Measurements from ENCODE around the gene TOX2. TPM values are rescaled to one million over a fixed set of nuclear protein-coding genes. Genes with fewer than 3 reads are reported as not detected.

Gene TOX2
- total RNA-seq, 1 experiment from 2014 or later = 0.18 TPM

DNA sequence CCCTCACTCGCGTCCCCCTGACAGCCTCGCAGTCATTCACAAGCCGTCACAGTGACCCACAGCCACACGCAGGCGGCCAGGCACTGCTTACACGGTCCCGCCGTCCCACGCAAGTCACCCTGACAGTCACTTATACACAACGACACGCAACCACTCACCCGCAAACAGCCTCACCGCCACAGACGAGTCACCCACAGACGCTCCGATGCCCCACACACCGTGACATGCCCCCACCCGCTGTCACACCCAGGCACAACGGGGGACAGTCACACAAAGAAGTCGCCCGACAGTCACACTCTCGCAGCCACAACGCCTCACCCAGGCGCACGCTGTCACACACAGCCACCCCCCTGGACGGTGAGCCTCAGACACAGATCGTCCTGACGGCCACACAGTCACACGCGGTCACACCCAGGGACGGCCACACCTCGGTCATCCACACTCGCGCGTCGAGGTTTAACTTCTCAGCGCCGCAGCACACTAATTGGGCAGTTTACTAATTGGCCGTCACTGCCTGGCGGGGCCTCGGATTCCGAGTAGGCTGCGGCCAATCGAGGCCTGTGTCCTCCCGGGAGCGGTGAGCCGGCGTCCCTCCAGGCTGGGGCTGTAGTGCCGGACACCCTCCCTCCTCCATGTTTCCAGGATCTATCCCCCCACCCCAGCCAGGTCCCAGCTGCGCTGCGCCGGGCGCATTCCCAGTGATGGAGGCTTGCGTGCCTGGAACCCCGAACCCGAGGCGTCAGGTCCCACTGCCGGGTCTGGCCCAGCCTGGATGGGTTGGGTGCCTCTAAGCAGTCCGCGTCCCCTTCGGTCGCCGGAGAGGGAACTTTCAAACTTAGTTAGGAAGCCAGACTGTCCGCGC lies 790 bp downstream of the TOX2 start:
- DNase-seq (ENCODE audit: low spot score) = no peak

- DNase-seq (ENCODE audit: low spot score) = no peak
Measured at GRCh38 chr20:43916073-43916880, 1.6 kb downstream of the TOX2 start.

- no peak for DNase-seq (ENCODE audit: low spot score)
Measured at GRCh38 chr20:43916881-43917371, 2.3 kb downstream of the TOX2 start.

GRCh38 chr20:43917380-43917779 lies 2.7 kb downstream of the TOX2 start:
- no peak for DNase-seq (ENCODE audit: low spot score)

GRCh38 chr20:43919686-43920403 lies 5.2 kb downstream of the TOX2 start:
- no peak for DNase-seq (ENCODE audit: low spot score)

- no peak for DNase-seq (ENCODE audit: low spot score)
Measured at GRCh38 chr20:43920797-43921196, 6.1 kb downstream of the TOX2 start.

DNA sequence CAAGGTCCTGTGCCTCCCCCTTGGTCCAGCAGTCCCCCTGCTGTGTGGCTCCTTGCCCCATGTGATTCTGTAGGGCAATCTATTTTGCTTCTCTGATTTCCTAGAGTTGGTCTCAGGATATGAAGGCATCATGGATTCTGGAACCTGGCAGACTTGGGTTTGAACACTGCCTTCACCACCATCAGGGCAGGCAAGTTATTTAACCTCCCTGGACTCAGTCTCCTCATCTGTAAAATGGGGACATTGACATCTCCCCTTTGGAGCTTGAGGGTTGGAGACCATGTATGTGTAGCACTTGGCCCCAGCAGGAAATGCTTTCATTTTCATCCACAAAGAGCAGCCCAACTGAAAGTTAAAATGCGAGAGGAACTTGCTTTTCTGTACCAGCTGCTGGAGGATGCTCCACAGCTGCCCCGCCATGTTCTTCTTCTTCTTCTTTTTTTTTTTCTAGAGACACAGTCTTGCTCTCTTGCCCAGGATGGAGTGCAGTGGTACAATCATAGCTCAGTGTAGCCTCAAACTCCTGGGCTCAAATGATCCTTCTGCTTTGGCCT lies 6.7 kb downstream of the TOX2 start:
- no peak for DNase-seq (ENCODE audit: low spot score)

DNA sequence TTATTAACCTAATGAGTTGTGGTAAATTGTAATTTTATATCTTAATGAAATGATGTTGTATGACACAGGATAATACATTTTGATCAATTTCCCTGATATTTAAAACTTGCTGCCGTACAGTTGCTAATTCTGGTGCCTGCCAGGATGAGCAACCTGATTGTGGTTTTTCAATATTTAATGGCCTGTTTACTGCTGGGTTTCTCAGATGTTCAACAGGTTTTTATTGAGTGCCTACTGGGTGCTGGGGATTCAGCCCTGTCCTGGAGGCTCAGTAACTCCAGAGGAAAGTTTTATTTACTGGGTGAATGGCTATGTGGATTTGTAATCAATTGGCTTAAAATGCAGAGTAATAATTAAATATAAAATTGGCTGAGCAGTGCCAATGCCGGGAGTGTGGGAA lies 8.0 kb downstream of the TOX2 start:
- no peak for DNase-seq (ENCODE audit: low spot score)

- DNase-seq (ENCODE audit: low spot score) = no peak
Measured at GRCh38 chr20:43923322-43923721, 8.7 kb downstream of the TOX2 start.

- DNase-seq (ENCODE audit: low spot score) = no peak
Measured at GRCh38 chr20:43923917-43924316, 9.3 kb downstream of the TOX2 start.

GRCh38 chr20:43925215-43925614 lies 10.6 kb downstream of the TOX2 start:
- DNase-seq (ENCODE audit: low spot score) = no peak

GRCh38 chr20:43925801-43926200 lies 11.1 kb downstream of the TOX2 start:
- peak; percentile 25 for DNase-seq (ENCODE audit: low spot score)

DNA sequence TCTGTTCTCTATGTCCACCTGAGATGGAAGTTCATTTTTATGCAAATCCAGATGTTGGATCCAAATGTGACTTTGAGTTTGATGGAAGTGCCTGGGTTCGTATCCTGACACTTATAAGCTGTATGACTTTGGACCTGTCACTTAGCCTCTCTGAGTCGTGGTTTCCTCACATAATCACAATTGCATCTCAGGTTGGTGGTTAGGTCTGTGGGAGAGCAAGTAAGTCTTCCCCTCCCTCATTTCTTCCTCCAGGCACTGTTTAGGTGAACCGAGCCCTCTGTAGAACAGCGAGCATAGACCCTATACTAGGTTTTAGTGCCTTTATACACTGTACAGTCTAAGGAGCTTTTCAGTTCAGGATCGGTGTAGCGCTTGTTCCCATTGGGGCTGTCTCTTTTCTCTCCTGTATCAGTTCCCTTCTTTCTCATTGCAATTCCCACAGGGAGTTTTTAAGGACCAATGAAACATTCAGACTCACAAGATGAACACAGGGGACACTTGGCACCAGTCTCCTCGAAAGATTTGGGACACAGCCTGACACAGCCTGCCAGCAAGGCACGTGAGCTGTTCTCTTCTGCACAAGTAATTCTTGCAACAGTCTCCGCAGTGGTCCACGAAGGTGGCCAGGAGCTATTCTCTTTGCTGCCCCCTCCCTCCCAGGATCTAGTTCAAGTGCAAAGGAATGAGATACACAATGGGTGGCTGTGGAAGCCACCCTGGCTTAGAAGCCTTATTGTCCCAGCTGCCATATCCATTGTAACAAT lies 11.8 kb downstream of the TOX2 start:
- DNase-seq (ENCODE audit: low spot score) = no peak

DNA sequence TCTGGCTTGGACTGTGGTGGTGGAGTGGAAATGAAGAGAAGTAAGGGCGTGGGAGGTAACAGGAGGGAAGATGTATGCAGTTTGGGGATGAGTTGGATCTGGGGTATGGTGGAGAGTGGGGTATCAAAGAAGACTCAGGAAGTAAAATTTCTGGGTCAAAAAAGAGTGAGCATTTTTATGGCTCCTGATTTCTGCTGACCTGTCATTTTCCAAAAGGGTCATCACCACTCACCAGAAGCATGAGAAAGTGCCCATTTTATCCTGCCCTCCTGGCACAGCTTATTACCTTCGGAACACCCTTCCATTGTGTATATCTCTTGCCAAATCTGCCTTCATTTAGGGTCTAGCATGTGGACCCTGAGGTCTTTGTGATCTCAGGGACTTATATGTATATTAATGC lies 17.3 kb downstream of the TOX2 start:
- DNase-seq (ENCODE audit: low spot score) = no peak

- DNase-seq (ENCODE audit: low spot score) = no peak
Measured at GRCh38 chr20:43934833-43935232, 20.2 kb downstream of the TOX2 start.

DNA sequence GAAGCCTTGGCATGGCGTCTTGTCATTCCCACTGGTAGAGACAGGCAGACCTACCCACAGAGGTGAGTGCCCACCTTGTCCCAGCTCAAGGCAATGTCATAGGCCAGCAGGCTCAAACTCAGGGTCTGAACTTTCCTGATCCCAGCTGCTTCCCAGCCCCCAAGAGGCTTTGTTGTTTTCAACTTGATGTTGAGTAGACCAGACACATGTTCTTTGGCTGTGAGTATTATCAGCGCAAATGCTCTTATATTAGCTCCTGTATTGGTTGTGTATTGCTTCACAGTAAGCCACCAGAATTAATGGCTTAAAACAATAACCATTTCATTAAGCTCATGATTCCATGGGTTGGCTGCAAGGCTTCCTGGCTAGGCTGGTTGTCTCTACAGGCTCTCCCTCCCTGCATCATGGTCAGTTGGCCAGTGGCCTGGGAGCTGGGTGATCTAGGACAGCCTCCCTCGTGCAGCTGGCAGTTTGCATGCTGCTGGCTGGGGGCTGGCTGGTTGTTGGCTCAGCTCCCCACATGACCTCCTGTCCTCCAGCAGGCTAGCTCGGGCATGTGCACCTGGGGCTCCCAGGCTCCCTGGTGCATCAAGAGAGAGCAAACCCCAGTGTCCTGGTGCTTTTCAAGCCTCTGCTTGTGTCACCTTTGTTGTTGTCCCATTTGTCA lies 21.6 kb downstream of the TOX2 start:
- DNase-seq (ENCODE audit: low spot score) = no peak

- DNase-seq (ENCODE audit: low spot score) = no peak
Measured at GRCh38 chr20:43936805-43937204, 22.2 kb downstream of the TOX2 start.

DNA sequence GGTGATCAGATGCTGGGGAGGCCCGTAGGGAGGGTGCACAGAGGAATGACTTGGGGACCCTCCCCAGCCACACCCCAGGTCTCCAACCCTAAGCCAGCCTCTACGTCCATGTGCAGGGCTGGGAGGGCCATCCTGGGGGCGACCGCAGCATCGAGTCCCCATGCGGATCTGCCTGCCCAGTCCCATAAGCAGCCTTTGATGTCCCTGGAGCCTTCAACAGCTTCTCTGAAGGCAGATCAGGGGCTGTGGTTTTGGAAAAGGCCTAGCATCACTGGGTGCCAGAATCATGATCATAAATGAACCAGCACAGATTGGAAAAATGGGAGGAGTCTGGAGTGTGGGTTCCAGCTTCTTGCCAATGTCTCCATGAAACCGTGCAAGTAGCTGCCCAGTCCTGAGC lies 22.9 kb downstream of the TOX2 start:
- no peak for DNase-seq (ENCODE audit: low spot score)

DNA sequence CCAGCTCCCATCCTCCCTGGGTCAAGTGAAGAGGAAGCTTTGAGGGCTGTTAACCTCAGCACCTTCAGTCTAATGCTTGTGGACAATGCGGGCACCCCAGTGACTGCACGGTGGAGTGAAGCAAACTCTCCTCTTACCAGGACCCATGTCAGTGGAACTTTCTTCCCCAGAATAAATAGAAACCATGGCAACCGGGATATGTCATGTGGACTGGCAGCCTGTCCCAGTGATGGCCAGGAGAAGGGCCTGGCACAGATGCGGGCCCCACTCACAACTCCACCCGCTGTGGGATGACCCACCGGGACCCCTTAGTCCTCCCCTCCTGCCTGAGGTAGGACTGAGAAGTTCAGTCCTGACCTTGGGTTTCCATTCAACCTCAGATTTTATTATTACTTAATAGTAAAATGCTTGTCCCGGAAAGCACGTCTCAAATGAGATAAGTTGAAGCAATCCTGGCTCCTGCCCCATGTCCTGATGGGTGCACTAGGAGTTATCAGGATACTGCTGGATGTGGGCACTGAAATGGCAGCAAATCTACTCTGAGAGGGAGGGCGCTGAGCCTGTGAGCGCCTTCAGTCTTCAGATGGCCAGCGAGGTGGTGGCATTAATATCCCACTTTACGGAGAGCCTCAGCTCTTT lies 23.5 kb downstream of the TOX2 start:
- DNase-seq (ENCODE audit: low spot score) = no peak
